Anterior cingulate cortex (tissue), 58 donors: ENCODE results near the gene ZNF248.

Experiments
- DNase-seq, 58 donors: peaks; one replicate each; lab custom pipeline; 2025; lab: John Stamatoyannopoulos, UW

ZNF248 gene

GRCh38 chr10:37831495-37832333 lies 25.7 kb downstream of the ZNF248 start:
- no peak for DNase-seq

DNA sequence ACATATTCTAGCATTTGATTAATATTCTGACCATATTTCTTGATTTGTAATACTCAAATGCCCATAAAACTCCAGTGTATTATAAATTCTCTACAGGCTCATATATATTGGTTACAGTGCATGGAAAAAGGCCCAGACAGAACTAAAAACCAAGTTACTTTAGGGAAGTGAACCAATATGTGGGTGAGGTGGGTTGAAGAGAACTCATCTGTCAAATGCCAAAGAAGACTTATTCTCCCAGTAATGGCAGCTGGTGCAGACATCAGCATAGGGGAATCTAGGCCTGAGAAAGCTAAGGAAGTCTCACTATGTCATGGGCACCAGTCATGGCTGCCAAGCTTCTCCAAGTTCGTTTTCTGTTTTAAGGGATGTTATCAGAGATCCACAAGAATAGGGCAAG lies 30.6 kb downstream of the ZNF248 start:
- no peak for DNase-seq

GRCh38 chr10:37821237-37821636 lies 36.2 kb downstream of the ZNF248 start:
- DNase-seq, result no peak

DNA sequence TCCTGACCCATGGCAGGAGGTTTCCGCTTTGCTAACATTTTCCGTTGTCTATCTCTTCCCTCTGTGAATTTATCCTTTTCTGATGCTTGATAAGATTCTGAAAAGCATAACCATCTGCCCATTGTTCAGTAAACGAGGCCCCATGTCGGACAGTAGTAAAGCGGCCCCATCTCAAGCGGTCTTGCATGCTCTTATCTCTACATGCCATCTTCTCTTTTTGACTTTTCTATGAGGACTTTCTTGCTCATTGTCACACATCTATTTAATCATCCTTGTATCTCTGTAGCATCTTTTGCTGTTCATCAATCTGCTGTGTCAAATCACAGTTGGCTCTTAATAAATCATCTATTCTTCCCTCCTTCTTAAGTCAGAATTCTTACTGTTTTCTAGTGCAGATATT lies 37.6 kb downstream of the ZNF248 start:
- DNase-seq, result no peak

DNA sequence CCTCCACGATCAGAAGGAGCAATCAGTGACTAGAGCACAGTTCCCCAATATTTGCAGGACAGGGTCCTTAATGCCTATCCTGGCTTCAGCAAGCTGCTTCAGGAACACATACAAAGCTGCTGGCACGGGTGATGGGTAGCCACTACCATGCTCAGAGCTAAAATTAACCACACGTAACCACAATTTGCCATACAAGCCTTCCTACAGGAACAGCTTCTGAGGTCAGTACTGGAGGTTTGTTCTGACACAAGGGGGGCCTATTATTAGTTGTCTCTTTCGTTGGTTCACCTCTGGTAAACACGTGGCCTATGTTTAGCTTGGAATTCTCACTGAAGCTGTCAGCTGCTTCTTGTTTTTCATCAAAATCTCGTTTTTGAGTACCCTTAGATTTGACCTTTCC lies 41.1 kb downstream of the ZNF248 start:
- DNase-seq, result no peak

DNA sequence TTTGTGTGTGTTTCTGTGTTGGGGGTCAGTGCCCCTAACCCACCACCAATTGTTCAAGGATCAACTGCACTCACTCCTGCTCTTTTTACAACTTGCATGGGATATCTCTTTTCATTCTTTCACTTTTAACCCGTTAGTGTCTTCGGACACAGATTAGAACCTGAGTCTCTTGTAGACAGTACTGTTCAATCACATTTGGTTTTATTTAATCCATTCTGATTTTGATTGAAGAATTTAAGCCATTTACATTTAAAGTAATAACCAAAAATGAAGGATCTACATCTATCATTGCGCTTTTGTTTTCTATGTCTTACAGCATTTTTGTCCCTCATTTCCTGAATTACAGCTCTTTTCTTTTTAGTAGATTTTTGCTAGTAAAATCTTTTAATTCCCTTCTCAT lies 43.6 kb downstream of the ZNF248 start:
- no peak for DNase-seq

DNA sequence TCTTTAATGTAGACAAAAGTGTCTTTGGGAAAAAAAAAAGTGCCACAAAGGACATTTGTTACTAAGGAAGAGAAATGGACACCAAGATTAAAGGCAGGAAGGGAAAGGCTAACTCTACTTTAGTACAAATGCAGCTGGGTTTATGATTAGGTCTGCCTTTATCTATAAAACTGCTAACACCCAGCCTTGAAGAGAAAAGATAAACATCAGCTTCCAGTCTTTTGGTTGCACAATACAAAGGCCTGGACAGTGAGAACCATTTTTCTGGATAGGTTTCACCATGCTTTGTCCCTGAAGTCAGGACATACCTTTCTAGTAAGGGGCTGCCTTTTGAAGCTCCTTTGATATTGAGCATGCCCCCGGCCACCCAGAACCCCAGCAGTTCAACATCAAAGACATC lies 45.1 kb downstream of the ZNF248 start:
- no peak for DNase-seq

GRCh38 chr10:37803269-37803668 lies 54.1 kb downstream of the ZNF248 start:
- DNase-seq, result no peak

- no peak for DNase-seq
Observed at GRCh38 chr10:37801557-37801956, 55.9 kb downstream of the ZNF248 start.

DNA sequence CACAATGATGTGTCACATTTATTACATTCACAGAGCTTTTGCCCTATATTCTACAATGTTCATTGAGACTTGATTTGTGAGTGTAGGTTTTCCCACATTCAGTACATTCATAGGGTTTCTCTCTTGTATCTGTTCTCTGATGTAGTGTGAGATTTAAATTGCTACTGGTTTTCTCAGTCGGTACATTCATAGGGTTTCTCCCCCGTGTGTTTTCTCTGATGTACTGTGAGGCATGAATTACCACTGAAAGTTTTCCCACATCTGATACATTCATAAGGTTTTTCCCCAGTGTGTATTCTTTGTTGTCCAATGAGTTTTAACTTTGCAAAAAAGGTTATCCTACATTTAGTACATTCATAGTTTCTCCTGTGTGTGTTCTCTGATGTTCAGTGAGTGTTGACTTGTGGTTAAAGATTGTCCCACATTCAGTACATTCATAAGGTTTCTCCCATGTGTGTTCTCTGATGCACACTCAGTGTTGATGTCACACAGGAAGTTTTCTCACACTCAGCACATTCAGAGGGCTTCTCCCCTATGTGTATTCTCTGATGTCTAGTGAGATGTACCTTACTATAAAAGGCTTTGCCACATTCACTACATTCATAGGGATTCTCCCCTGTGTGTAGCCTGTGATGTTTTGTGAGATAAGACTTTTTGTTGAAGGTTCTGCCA lies 63.0 kb downstream of the ZNF248 start:
- DNase-seq, result no peak

- no peak for DNase-seq
Observed at GRCh38 chr10:37789590-37789989, 67.8 kb downstream of the ZNF248 start.

GRCh38 chr10:37784678-37785077 lies 72.7 kb downstream of the ZNF248 start:
- no peak for DNase-seq

GRCh38 chr10:37780536-37780935 lies 76.9 kb downstream of the ZNF248 start:
- no peak for DNase-seq

GRCh38 chr10:37777056-37777455 lies 80.4 kb downstream of the ZNF248 start:
- no peak for DNase-seq

GRCh38 chr10:37775612-37776011 lies 81.8 kb downstream of the ZNF248 start:
- no peak for DNase-seq

GRCh38 chr10:37774351-37774750 lies 83.1 kb downstream of the ZNF248 start:
- no peak for DNase-seq

DNA sequence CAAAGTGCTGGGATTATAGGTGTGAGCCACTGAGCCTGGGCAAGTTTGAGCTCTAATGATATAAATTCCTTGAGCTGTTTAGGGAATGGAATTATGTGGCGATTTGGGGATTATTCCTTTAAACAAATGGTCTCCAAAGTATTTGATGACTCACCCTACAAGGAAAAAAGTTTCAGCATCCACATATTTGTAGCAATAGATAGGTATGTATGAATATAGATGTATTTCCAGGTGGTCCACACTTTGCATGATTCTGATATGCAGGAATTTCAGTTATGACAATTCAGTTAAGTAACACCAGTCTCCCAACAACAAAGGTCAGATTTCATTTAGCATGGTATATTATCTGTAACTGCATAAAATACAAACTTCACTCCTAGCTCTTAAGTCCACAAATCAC lies 92.2 kb downstream of the ZNF248 start:
- no peak for DNase-seq

- no peak for DNase-seq
Observed at GRCh38 chr10:37763132-37763531, 94.3 kb downstream of the ZNF248 start.

- no peak for DNase-seq
Observed at GRCh38 chr10:37762287-37762686, 95.1 kb downstream of the ZNF248 start.

- no peak for DNase-seq
Observed at GRCh38 chr10:37760817-37761216, 96.6 kb downstream of the ZNF248 start.

DNA sequence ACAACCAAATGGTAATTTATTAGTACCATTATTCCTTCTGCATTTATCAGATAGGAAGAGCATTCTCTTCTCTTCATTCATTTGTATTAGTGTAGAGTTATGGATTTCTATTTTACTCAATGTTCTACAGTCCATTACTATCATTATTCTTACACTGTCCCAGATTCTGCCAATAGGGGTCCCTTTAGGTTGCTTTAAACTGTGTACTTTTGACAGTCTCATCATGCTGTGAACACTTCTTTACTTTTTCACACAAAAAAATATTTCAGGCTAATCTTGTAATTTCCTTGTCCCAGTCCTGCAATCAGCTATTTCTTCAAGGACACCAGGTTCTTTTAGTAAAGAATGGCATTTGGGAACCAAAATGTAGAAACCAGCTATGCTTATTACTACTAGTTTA lies 99.3 kb downstream of the ZNF248 start:
- DNase-seq, result no peak
